Trophoblast cell (in vitro differentiated cells and primary cell): ENCODE data around the gene PROSER3. TPM values are rescaled to one million over a fixed set of nuclear protein-coding genes. Genes with fewer than 3 reads are reported as not detected.
A peak's percentile ranks its signal among the peaks of the same experiment; 100 is the strongest.

Experiments used
- DNase-seq, 2 donors: peaks; one replicate each; pipeline ENCODE4 v3.0.0-alpha.2; 2016
- H2AFZ ChIP-seq: 2 replicates; pipeline ENCODE4 v1.6.1; 2013; ENCODE audit warnings: low read length, moderate library complexity, mild to moderate bottlenecking; ENCODE audit not compliant: insufficient read depth, poor library complexity
- H2AK5ac ChIP-seq: 2 replicates; pipeline ENCODE4 v1.6.1; 2013; ENCODE audit warnings: mild to moderate bottlenecking, low read length
- H2BK120ac ChIP-seq: 2 replicates; pipeline ENCODE4 v1.6.1; 2013; ENCODE audit warnings: low read length, mild to moderate bottlenecking, moderate library complexity; ENCODE audit not compliant: insufficient read depth, poor library complexity
- H2BK12ac ChIP-seq: 2 replicates; pipeline ENCODE4 v1.6.1; 2013; ENCODE audit warnings: mild to moderate bottlenecking, low read length, moderate library complexity
- H2BK5ac ChIP-seq: 2 replicates; pipeline ENCODE4 v1.6.1; 2013; ENCODE audit warnings: low read length, low read depth, moderate library complexity, mild to moderate bottlenecking; ENCODE audit not compliant: poor library complexity
- H3K14ac ChIP-seq: 2 replicates; pipeline ENCODE4 v1.6.1; 2013; ENCODE audit warnings: mild to moderate bottlenecking, low read length
- H3K18ac ChIP-seq: 2 replicates; pipeline ENCODE4 v1.6.1; 2013; ENCODE audit warnings: mild to moderate bottlenecking, low read length
- H3K23ac ChIP-seq: 2 replicates; pipeline ENCODE4 v1.6.1; 2013; ENCODE audit warnings: low read length
- H3K27ac ChIP-seq: 2 replicates; pipeline ENCODE4 v1.5.1; 2013; ENCODE audit warnings: low read depth, mild to moderate bottlenecking, inconsistent platforms, low read length, moderate library complexity
- H3K27me3 ChIP-seq: 2 replicates; pipeline ENCODE4 v1.6.1; 2013; ENCODE audit warnings: inconsistent platforms, mild to moderate bottlenecking, low read length, moderate library complexity; ENCODE audit not compliant: insufficient read depth
- H3K36me3 ChIP-seq, 2 experiments: 1 replicate in 1 of 2; 2 replicates in 1 of 2; pipeline ENCODE4 v1.6.1; 2013; ENCODE audit warnings: low read length in 2 of 2, mild to moderate bottlenecking in 2 of 2, moderate library complexity in 1 of 2; ENCODE audit not compliant: insufficient read depth in 2 of 2, control insufficient read depth in 1 of 2
- H3K4ac ChIP-seq: 2 replicates; pipeline ENCODE4 v1.6.1; 2013; ENCODE audit warnings: low read depth, mild to moderate bottlenecking, low read length, moderate library complexity
- H3K4me1 ChIP-seq, 2 experiments: 1 replicate in 1 of 2; 2 replicates in 1 of 2; pipeline ENCODE4 v1.6.1; 2013; ENCODE audit warnings: low read length in 2 of 2, mild to moderate bottlenecking in 2 of 2, moderate library complexity in 1 of 2; ENCODE audit not compliant: insufficient read depth in 2 of 2, control insufficient read depth in 1 of 2
- H3K4me2 ChIP-seq: 2 replicates; pipeline ENCODE4 v1.6.1; 2013; ENCODE audit warnings: inconsistent platforms, mild to moderate bottlenecking, low read length, moderate library complexity
- H3K4me3 ChIP-seq: 2 replicates; pipeline ENCODE4 v1.5.1; 2013; ENCODE audit warnings: mild to moderate bottlenecking, low read depth, low read length, inconsistent platforms
- H3K79me1 ChIP-seq: one replicate; pipeline ENCODE4 v1.6.1; 2013; ENCODE audit warnings: low read length
- H3K79me2 ChIP-seq: 2 replicates; pipeline ENCODE4 v1.6.1; 2013; ENCODE audit warnings: low read length, mild to moderate bottlenecking; ENCODE audit not compliant: control insufficient read depth, insufficient read depth, poor library complexity
- H3K9ac ChIP-seq: 2 replicates; pipeline ENCODE4 v1.6.1; 2013; ENCODE audit warnings: mild to moderate bottlenecking, low read length
- H3K9me3 ChIP-seq: 2 replicates; pipeline ENCODE4 v1.6.1; 2013; ENCODE audit warnings: low read depth, mild to moderate bottlenecking, control low read depth, inconsistent platforms, low read length; ENCODE audit not compliant: insufficient read depth
- H4K12ac ChIP-seq: 2 replicates; pipeline ENCODE4 v1.6.1; 2013; ENCODE audit warnings: low read depth, mild to moderate bottlenecking, low read length, moderate library complexity
- H4K8ac ChIP-seq: 2 replicates; pipeline ENCODE4 v1.6.1; 2013; ENCODE audit warnings: low read depth, mild to moderate bottlenecking, low read length, moderate library complexity
- H4K91ac ChIP-seq: one replicate; pipeline ENCODE4 v1.6.1; 2013; ENCODE audit warnings: low read depth, mild to moderate bottlenecking, low read length, moderate library complexity
- WGBS: extraction: QIAGEN DNeasy Blood & Tissue Kit; methylation state at CpG from one replicate; pipeline ENCODE4 v1.1.7; 2013; ENCODE audit warnings: missing lambda C conversion rate; ENCODE audit not compliant: insufficient read length, insufficient coverage; ENCODE audit errors: extremely low coverage; 5-methylcytosine and 5-hydroxymethylcytosine counted together
- polyA plus RNA-seq: library from polyadenylated mRNA; stranded (reverse); fragments of 200-250 nt; gene quantifications from 2 replicates; pipeline ENCODE4 v1.2.3, GENCODE V29; 2013

Gene PROSER3
- 32.8 and 34.5 TPM in 2 replicates for polyA plus RNA-seq

DNA sequence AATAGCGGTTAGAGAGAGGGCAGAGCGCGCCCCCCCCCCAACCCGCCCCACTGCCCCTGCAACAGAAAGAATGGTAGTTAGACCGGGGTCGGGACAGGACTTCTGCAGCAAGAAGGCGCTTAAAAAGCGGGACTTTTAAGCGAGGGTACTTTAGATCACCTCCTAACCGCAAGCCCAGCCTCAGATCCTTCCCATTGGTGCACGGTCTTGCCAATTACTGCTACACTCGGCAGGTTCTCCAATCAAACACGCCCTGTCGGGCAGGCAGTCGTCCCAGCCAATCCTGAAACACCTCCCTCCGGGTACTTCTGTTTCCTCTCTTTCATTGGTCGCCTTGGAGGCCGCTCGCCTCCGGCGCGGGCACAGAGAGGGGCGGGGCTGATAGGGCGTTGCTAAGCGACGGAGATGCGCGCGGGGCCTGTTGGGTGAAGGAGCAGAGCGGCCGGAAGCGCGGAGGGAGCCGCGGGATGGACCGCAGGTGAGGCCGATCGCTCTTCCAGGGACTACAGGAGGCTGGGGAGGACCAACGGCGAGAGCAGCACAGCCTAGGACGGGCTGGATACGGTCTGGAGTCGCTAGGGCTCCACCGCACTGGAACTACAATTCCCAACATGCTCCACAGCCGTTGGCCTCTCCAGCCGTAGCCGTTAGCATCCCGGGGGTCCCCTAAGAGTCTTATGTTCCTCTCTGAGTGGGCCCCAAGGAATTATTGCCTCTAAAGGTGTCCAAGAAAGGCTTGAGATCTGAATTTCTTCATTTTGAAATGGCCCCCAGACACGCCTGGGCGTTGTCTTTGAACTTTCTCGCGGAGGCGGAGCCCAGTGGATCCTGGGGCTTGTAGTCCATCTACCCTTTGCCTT, at the start of gene PROSER3:
PROSER3 (plus strand) TSS at position 428 of the 860 bp plus-strand sequence; CDS start at position 468, 40 bp downstream.
- peak within 1 kb of the TSS; percentile 75 for H2AFZ ChIP-seq
- H3K14ac ChIP-seq: peak within 1 kb of the TSS; percentile 91
- peaks cover 29 to 31% of the 10 kb centered on the region in 2 experiments for H3K4me1 ChIP-seq
- H3K79me1 ChIP-seq: peaks cover 27% of the 10 kb centered on the region
- peaks cover 33 to 36% of the 10 kb centered on the region in 2 experiments for H3K36me3 ChIP-seq
- H3K4me3 ChIP-seq: peak within 1 kb of the TSS; percentile 86
- H3K4ac ChIP-seq: peak within 1 kb of the TSS; percentile 71
- peak within 1 kb of the TSS; percentile 83 for H2BK12ac ChIP-seq
- H3K79me2 ChIP-seq: peaks cover 6% of the 10 kb centered on the region
- H3K4me2 ChIP-seq: peak within 1 kb of the TSS; percentile 69
- peak; percentile 99 for DNase-seq
- peak within 1 kb of the TSS; percentile 88 for H2BK5ac ChIP-seq
- peak within 1 kb of the TSS; percentile 89 for H3K18ac ChIP-seq
- H3K9me3 ChIP-seq: peaks cover 4% of the 10 kb centered on the region
- peak within 1 kb of the TSS; percentile 93 for H3K27ac ChIP-seq
- peak within 1 kb of the TSS; percentile 93 for H4K8ac ChIP-seq
- H4K12ac ChIP-seq: peak within 1 kb of the TSS; percentile 85
- peak within 1 kb of the TSS; percentile 90 for H3K9ac ChIP-seq
- peak within 1 kb of the TSS; percentile 93 for H2BK120ac ChIP-seq
- peak within 1 kb of the TSS; percentile 95 for H4K91ac ChIP-seq
- H2AK5ac ChIP-seq: peak within 1 kb of the TSS; percentile 91
- H3K23ac ChIP-seq: no peak within 1 kb of the TSS
- WGBS: no CpG with 5 or more reads among the region's 53 CpGs
- no peaks in the 10 kb centered on the region for H3K27me3 ChIP-seq

DNA sequence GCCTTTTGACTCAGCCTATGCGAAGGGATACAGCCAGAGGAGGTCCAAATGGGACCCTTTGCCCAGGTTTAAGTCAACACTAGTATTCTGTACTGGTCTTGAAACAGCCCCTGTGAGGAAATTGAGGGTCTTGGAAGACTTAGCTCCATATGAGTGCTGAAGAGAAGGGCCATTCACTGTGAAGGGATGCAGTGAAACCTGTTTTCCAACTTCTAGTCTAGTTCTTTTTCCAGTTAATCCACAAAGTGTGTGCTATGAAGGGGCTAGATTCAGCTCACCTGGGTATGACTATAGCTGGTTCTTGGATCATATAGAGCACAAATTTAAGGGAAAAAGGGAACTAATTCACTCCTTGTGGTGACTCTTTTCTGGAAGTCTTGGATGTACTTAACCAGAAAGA, 49.6 kb upstream of the PROSER3 start:
- Histone ChIP-seq H3K36me3 (no peaks in the 10 kb centered on the region), H3K79me1 (no peaks in the 10 kb centered on the region), H3K9ac (no peak overlapping the region), H3K79me2 (no peaks in the 10 kb centered on the region), H2BK120ac (no peak overlapping the region), H3K4ac (no peak overlapping the region), H3K9me3 (no peaks in the 10 kb centered on the region), H3K23ac (no peak overlapping the region), H3K18ac (no peak overlapping the region), H3K14ac (no peak overlapping the region), H2AFZ (no peak overlapping the region), H3K4me2 (no peak overlapping the region), H2AK5ac (no peak overlapping the region), H3K27ac (no peak overlapping the region), H4K8ac (no peak overlapping the region), H3K27me3 (no peaks in the 10 kb centered on the region), H3K4me1 (no peaks in the 10 kb centered on the region), H2BK12ac (no peak overlapping the region), H4K91ac (no peak overlapping the region), H4K12ac (no peak overlapping the region), H2BK5ac (no peak overlapping the region), H3K4me3 (no peak overlapping the region)
- peak; percentile 43 to 75 for DNase-seq
- WGBS: no CpG with 5 or more reads among the region's 1 CpG

- Histone ChIP-seq H4K8ac (no peak overlapping the region), H3K27me3 (no peaks in the 10 kb centered on the region), H3K36me3 (no peaks in the 10 kb centered on the region), H3K27ac (no peak overlapping the region), H3K4me1 (peaks cover 5% of the 10 kb centered on the region in 2 experiments), H2AK5ac (no peak overlapping the region), H3K79me2 (no peaks in the 10 kb centered on the region), H3K4me2 (no peak overlapping the region), H3K4me3 (no peak overlapping the region), H3K9me3 (no peaks in the 10 kb centered on the region), H4K12ac (no peak overlapping the region), H2BK120ac (no peak overlapping the region), H3K14ac (no peak overlapping the region), H2BK12ac (no peak overlapping the region), H3K23ac (no peak overlapping the region), H4K91ac (no peak overlapping the region), H2BK5ac (no peak overlapping the region), H3K4ac (no peak overlapping the region), H3K18ac (no peak overlapping the region), H2AFZ (no peak overlapping the region), H3K9ac (no peak overlapping the region), H3K79me1 (no peaks in the 10 kb centered on the region)
- no peak for DNase-seq
- WGBS: no CpG with 5 or more reads among the region's 13 CpGs
Measured at GRCh38 chr19:35710784-35711723, 46.9 kb upstream of the PROSER3 start.
